Activated CD4-positive, alpha-beta T cell treated with anti-CD3 and anti-CD28 coated beads, Interleukin-2, amount 50 U/mL, for 16 hours (primary cell): ENCODE results near the gene GTF3C6.
"Not testable (repeated sequence)": the region's sequence is repeated elsewhere in the genome, so short reads cannot be mapped to it uniquely, and the experiment has no call there.

Experiments
- DNase-seq: peaks from one replicate; pipeline ENCODE4 v3.0.0-alpha.2; 2020

The GTF3C6 gene, protein sequence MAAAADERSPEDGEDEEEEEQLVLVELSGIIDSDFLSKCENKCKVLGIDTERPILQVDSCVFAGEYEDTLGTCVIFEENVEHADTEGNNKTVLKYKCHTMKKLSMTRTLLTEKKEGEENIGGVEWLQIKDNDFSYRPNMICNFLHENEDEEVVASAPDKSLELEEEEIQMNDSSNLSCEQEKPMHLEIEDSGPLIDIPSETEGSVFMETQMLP

DNA sequence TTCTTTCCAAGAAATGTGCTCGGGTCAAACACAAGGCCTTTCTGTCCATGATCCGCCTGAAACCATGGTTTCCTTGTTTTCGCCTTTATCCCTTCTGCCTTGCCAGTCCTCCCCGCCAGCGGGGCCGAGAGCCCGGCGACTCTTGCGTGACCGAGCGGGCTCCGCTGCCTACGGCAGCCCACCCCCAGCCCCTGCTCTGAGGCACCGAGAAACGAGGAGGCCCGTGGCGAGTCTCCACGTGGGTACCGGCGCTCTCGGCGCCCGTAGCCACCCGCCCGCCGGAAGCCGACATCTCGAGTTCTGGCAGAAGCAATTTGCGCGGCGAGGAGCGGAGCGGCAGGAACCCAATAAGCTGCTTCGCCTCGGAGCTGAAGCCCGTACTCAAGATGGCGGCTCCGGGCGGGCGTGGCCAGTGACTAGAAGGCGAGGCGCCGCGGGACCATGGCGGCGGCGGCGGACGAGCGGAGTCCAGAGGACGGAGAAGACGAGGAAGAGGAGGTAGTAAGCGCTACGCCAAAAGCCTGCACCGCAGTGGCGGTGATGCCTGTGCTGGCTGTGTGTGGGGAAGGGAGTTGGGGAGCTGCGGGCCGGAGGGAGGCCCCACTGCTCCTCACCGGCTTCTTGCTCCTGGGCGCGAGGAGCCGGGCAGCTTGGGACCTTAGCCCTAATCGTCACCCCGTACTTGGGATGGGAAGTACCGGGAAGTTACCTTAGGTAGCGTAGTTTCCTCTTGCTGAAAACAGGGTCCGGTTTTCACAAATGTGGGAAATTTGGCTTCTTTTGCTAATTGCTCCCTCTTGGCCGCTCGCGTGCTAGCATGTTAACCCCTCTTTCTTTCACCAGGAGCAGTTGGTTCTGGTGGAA is at the start of gene GTF3C6:
Gene GTF3C6, plus strand, starts transcription at position 378 of the 864 bp plus-strand sequence. Its CDS starts 64 bp downstream, at position 442.
- peak; percentile 95 for DNase-seq

DNA sequence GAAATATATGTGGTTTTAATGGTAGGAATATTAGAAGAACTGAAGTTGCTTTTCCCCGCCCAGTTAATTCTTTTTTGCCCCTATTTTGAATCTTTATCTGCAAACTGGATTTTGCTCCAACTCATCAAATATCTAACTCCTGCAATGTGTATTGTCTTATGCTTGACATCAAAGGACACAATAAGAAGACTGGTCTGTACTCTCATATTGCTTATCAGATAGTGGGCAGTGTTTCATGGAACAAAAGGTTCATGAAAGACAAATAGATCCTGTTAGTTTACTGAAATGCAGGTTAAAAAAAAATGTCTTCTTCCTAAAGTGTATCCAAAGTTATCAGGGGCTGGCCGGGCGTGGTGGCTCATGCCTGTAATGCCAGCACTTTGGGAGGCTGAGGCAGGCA is 27.7 kb upstream of the GTF3C6 start:
- DNase-seq, result no peak

DNA sequence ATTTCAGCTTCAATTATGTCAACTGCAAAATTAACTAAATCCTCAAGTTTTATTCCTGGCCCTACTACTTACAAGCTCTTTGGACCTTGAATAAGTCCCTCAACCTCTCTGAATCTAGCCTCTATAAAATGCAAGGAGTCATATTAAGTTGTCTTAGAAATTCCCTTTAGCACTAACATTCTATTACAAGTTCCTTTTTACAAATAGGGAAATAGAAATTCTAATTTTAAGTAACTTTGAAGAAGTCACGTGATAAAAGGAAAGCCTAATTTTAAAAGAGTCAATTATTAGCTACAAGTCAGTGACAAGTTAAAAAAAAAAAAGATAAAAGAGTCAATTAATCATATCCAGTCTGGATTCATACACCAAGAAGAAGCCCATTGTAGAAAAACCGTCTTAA is 24.6 kb upstream of the GTF3C6 start:
- DNase-seq, result no peak

DNA sequence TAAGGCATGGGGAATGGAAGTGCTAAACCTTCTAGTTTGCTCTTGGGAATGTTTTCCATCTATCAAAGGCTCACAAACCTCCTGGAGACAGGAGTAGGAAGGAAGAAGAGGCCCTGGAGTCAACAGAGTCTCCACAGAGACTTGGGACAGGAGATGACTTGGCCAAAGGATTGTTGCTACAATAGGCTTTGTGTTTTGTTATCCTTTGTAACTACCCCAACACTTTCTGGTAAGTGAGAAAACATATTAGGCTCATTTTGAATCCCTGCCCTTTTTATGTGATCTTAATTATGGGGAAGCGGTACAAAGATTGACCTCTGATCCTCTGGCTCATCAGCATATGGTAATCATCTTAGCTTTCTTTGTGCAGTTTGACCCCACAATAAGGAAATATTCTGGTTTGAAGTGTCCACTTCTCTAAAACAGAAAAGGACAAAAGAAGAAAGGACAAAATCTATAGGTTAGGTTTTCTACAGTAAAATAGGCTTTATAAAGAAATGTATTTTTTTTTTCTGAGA is 24.1 kb upstream of the GTF3C6 start:
- no peak for DNase-seq

DNA sequence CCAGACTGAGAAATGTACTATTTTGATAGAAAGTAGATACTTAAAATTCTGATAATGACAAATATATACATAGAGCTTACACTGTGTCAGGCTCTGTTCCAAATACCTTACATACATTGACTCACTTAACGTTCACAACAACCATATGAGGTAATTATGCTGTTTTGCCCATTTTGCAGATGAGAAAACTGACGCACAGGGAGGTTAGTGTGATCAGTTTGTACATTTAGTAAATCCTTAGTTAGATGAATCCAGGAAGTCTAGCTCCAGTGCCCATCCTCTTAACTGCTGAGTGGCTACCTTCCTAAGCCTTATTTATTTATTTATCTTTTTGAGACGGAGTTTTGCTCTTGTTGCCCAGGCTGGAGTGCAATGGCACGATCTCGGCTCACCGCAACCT is 23.3 kb upstream of the GTF3C6 start:
- DNase-seq, result no peak

DNA sequence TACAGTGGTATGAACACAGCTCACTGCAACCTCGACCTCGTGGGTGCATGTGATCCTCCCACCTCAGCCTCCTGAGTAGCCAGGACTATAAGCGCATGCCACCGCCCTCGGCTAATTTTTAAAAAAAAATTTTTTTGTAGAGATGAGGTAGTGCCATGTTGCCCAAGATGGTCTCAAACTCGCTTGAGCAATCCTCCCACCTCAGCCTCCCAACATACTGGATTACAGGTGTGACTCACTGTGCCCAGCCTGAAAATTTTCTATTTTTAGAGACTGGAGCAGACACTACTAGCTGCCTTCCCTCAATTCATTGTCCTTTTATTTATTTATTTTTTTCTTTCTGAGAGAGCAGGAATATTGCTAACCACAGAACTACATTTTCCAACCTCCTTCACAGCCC is 20.3 kb upstream of the GTF3C6 start:
- DNase-seq, result no peak

DNA sequence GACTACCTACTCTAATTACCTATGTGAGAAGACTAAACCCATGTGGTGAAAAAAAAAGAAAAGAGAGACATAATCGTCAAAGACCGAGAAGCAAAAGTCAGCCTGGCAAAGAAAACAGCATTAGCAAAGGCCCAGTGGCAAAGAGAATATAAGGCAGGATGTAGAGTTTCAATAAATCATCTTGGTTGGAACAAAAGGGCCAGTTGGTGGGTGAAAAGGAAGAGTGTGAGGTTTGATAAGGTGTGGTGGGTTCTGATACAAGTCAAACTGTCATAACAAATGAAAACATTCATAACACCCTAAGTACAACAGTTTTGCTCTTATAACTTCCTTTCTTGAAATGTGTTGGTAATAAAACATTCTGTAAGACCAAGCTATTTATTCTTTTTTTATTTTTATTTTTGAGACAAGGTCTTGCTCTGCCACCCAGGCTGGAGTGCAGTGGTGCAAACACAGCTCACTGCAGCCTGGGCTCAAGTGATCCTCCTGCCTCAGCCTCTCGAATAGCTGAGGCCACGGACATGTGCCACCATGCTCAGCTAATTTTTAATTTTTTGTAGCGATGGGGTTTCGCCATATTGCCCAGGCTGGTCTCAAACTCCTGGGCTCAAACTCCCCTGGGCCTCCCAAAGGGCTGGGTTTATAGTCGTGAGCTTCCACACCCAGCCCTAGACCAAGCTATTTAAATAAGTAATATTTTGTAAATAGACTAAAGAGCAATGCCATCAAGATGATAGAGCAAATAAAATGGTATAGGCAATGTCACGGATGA is 18.9 kb upstream of the GTF3C6 start:
- no peak for DNase-seq

DNA sequence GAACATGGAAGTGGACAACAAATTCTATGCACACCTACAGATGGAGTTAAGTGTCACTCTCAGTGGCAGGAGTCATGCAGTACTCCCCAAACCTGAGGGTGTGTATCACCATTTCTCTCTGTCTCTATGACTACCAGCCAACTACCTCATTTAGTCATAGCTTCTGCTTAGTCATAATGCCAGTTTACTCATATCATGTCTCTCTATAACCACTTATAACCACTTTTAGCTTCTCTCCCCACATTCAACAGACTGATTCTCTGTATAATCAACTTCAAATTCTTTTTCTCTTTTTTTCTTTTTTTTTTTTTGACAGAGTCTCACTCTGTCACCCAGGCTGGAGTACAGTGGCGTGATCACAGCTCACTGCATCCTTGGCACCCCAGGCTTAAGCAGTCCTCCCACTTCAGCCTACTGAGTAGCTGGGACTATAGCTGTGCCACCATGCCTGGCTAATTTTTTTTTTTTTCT is 13.8 kb upstream of the GTF3C6 start:
- peak; percentile 95 for DNase-seq

DNA sequence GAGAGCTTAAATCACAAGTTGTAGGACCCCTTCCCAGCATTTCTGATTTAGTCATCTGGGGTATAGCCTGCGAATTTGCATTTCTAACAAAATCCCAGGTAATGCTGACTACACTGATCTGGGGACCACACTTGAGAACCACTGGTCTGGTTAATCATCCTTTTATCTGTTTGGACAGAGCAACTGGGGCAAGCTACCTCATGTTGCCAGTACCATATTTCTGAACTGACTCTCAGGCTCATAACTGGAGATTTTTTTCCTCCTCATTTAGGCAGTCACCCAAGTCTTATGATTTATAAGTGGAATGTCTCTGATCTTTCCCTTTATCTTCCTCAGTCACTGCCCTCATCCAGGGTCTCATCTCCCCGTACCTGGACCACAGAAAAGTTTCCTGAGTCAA is 12.0 kb upstream of the GTF3C6 start:
- no peak for DNase-seq

DNA sequence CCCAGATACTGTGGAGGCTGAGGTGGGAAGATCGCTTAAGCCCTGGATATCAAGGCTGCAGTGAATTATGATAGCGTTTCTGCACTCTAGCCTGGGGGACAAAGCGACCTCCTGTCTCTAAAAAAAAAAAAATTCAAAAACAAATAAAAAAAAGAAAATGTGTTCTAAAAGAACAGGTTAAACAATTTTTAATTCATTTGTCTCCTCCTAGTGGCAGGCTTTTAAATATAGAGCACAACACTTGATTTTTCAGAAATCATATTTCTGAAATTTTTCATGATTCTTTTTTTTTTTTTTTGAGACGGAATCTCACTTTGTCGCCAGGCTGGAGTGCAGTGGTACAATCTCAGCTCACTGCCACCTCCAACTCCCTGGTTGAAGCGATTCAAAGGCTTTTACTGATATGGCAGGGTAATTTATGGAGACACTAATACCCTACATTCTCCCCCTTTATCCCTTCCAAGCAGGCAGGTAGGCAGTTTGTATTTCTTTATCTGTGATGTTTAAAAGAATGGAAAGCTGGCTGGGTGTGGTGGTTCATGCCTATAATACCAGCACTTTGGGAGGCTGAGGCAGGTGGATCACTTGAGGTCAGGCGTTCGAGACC is 8.7 kb upstream of the GTF3C6 start:
- DNase-seq, result peak; percentile 49

DNA sequence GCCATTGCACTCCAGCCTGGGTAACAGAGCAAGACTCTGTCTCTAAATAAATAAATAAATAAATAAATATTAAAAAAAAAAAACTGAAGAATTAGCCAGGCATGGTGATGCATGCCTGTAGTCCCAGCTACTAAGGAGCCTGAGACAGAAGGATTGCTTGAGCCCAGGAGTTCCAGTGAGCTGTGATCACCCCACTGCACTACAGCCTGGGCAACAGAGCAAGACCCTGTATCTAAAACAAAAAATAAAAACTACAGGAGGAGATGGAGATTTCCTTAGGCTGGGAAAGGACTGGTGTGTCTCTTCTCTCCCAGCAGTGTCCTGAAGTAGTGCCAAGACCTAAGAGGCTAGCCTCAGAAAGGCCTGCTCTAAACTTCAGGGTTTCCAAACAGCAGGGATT is 8.1 kb upstream of the GTF3C6 start:
- DNase-seq, result no peak

DNA sequence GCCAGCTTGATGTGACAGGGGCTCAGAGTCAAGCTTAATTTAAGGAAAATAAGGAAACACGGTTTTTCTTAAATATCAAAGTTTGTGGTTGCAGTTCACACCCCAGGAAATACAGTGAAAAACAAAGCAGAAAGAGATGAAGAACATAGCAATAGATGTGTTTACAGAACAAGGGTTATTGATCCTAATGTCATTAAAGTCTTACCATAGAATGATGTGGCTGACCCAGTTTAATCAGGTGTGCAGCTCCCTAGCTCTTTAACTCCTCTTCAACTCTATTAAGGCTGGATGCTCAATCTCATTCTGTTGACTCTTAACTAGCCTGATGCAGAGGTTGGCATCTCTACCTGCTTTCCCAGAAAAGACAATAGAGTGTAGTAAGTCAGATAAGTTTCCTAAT is 7.5 kb upstream of the GTF3C6 start:
- DNase-seq, result no peak

DNA sequence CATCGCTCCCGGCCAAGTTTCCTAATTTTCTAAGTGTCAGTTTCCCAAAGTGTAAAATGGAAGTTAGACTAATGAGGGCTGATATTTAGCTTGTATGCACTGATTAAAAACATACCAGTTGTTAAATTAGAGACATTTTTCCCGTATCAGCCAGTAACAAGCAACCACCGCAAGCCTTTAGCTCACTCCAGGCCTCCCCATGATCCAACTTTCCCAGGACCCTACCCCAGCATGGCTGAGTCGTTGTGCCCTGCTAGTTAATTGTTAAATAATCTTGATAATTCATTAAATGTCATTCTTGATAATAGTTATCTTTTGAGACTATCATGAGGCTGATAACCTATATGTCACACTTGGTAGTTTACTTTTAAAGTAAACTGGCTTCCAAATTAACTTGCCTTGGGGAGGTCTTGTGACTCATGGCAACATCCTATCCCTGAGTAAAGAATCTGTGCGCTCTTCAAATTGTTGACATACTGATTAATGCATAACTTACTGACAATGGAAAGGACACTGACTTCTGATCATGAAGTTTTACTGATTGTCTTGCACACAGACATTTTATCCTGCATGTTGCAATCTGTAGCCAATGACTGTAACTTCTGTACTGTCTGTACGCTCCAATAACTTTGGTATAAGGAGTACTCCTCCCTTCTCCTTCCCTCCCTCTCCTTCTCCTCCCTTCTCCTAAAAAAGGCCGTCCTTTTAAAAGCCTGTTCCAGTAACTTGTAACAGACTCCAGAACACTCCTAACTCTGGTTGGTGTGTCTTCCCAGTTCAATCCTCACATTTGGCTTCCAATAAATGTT is 6.3 kb upstream of the GTF3C6 start:
- no peak for DNase-seq

DNA sequence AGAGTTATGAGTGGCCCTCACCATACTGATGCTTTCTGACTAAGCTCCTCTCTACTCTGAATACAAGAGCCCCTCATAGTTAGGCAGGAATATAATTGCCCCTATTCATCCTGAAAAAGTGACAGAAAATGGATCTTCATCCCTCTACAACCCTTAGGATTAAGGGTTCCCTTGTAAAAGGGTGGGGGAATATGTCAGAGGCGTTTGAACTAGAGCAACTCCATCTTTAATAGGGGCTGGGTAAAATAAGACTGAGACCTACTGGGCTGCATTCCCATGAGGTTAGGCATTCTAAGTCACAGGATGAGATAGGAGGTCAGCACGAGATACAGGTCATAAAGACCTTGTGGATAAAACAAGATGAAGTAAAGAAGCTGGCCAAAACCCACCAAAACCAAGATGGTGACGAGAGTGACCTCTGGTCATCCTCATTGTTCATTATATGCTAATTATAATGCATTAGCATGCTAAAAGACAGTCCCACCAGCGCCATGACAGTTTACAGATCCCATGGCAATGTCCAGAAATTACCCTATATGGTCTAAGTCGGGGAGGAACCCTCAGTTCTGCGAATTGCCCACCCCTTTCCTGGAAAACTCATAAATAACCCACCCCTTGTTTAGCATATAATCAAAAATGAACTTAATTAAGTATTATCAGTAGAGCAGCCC is 4.7 kb upstream of the GTF3C6 start:
- DNase-seq, result no peak

DNA sequence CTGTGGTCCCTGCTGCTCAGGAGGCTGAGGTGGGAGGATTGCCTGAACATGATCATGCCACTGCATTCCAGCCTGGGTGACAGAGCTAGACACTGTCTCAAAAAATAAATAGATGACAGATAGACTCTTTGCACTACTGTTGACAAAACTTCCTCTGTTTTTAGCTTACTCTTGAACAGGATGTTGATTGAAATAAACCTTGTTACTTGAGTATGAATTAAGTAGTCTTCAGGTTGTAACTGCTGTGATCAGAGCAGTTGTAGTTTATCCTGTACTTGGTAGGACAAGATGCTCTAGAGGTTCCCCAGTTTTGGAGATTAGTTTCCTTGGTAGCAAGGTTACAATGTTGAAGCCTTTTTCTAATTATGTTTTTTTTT is 1.5 kb downstream of the GTF3C6 start:
- DNase-seq, result no peak

DNA sequence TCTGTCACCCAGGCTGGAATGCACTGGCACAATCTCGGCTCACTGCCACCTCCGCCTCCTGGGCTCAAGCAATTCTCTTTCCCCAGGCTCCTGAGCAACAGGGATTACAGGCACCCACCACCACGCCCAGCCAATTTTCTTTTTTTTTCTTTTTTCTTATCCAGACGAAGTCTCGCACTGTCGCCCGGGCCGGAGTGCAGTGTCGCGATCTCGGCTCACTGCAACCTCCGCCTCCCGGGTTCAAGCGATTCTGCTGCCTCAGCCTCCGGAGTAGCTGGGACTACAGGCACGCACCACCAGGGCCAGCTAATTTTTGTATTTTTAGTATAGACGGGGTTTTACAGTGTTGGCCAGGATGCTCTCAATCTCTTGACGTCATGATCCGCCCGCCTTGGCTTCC is 4.1 kb downstream of the GTF3C6 start:
- DNase-seq, result not testable (repeated sequence)

DNA sequence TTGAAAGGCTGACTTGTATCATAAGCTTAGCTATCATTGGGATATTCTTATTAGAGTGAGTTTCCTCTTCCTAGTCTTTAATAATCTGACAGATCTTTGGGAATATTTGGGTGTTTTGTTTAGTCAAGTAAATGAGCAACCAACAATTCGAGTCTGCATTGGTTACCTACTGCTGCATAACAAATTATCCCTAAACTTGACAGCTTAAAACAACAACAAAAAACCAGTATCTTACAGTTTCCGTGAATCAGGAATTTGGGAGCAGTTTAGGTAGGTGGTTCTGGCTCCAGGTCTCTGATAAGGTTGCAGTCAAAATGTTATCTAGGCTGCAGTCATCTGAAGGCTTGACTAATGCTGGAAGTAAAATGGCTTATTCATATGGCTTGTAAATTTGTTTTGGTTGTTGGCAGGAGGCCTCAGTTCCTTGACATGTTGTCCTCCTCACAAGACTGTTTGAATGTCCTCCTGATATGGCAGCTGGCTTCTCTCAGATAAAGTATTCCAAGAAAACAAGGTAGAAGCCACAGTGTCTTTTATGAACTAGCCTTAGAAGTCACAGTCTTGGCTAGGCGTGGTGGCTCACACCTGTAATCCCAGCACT is 7.2 kb downstream of the GTF3C6 start:
- DNase-seq, result no peak

DNA sequence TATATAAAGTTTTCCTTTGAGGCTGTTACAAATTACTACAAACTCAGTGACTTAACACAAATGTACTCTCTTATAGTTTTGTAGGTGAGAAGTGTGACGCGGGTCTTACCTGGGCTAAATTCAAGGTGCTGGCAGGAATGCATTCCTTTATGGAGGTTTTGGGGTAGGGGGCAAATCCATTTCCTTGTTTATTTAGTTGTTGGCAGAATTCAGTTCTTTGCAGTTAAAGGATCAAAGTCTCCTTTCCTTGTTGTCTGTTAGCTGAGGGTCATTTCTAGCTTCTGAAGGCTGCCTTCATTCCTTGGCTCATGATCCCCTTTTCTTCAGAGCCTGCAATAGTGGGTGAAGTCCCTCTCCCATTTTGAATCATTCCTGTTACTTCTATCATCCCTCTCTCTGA is 10.2 kb downstream of the GTF3C6 start:
- DNase-seq, result not testable (repeated sequence)

DNA sequence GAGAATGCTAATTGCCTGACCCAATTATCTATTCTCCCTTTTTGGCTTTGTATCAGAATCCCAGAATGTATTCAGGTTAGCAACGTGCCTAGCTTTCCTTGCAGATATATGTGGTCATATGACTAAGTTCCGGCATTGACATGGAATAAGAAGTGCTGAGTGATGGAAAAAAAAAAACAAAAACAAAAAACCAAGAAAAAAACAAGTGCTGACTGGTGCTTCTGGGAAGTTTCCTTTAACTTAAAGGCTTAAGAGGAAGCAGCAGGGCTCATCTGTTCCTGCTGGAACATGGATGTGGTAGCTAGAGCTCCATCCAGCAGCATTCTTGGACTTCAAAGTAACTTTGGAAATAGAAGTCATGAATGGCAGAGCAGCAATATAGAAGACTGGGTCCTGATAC is 13.0 kb downstream of the GTF3C6 start:
- no peak for DNase-seq

DNA sequence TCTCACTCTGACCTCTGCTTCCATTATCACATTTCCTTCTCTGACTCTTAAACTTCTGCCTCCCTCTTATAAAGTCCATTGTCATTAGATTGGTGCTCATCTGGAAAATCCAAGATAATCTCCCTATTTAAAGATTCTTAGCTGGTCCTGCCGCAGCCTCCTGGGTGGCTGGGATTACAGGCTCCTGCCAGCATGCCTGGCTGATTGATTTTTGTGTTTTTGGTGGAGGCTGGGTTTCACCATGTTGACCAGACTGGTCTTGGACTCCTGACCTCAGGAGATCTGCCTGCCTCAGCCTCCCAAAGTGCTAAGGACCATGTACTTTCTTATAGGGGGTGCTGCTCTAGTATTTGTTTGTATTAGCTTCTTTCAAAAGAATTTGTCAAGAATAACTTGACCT is 18.1 kb downstream of the GTF3C6 start:
- no peak for DNase-seq

DNA sequence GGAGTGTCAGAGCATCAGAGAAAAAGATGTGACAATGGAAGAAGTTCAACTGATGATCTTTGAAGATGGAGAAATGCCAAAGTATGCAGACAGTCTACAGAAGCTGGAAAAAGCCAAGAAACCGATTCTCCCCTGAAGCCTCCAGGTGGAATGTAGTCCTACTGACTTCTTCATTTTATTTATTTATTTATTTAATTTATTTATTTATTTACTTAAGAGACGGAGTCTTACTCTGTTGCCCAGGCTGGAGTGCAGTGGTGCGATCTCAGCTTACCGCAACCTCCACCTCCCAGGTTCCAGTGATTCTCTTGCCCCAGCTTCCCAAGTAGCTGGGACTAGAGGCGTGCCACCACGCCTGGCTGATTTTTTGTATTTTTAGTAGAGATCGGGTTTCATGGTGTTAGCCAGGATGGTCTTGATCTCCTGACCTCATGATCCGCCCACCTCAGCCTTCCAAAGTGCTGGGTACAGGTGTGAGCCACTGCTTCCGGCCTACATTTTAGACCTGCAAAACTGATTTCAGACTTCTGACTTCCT is 21.1 kb downstream of the GTF3C6 start:
- DNase-seq, result no peak
